Panc1 (cell line): Measurements from ENCODE around the gene MAPT. TPM values are rescaled to one million over a fixed set of nuclear protein-coding genes. Genes with fewer than 3 reads are reported as not detected.
"Not testable (repeated sequence)": the region's sequence is repeated elsewhere in the genome, so short reads cannot be mapped to it uniquely, and the experiment has no call there.

Experiments
- ATAC-seq: fragments of 200-7000 bp; cut with Tn5 transposase; 2 replicates; pipeline ENCODE4 v1.9.1; 2020; ENCODE audit warnings: mild to moderate bottlenecking, moderate library complexity
- BruUV-seq: library from RNA; stranded (reverse); fragments of 400-500 nt; replicated peaks from 2 replicates; lab custom pipeline; 2021; lab: Mats Ljungman, UMichigan
- CTCF ChIA-PET: fragments of 300-600 bp; sonication (Branson Sonifier 250); formaldehyde crosslinking; loops from one replicate; lab custom pipeline; 2022; ENCODE audit warnings: antibody characterized with exemption; lab: Charles Lee
- POLR2A ChIA-PET: fragments of 300-600 bp; sonication (Branson Sonifier 250); formaldehyde crosslinking; loops from one replicate; lab custom pipeline; 2022; ENCODE audit warnings: antibody characterized with exemption; lab: Charles Lee
- DNase-seq: peaks from one replicate; pipeline ENCODE4 v3.0.0-alpha.2; 2010; ENCODE audit warnings: low read depth, low spot score
- H3K27ac ChIP-seq: 2 replicates; pipeline ENCODE4 v1.5.1; 2011; ENCODE audit warnings: mild to moderate bottlenecking, low read length, inconsistent platforms
- H3K27me3 ChIP-seq: fragments of 200-500 bp; sonication (Bioruptor generic); 2 replicates; pipeline ENCODE4 v1.6.0; 2014; ENCODE audit warnings: low read length, inconsistent platforms; ENCODE audit not compliant: control insufficient read depth, insufficient read depth
- H3K36me3 ChIP-seq: fragments of 200-500 bp; sonication (Bioruptor generic); 2 replicates; pipeline ENCODE4 v1.5.1; 2014; ENCODE audit warnings: inconsistent platforms, mild to moderate bottlenecking, low read length, moderate library complexity; ENCODE audit not compliant: control insufficient read depth, insufficient read depth
- H3K4me1 ChIP-seq: 2 replicates; pipeline ENCODE4 v1.5.1; 2011; ENCODE audit warnings: inconsistent platforms, mild to moderate bottlenecking, low read length, moderate library complexity; ENCODE audit not compliant: control insufficient read depth, insufficient read depth
- H3K4me3 ChIP-seq, 2 experiments: 2 replicates each; pipeline ENCODE4 v1.5.1; 2011 to 2012; ENCODE audit warnings: low read depth in 2 of 2, low read length in 2 of 2, mild to moderate bottlenecking in 2 of 2, inconsistent platforms in 1 of 2, moderate library complexity in 1 of 2
- H3K9me3 ChIP-seq: fragments of 200-500 bp; sonication (Bioruptor generic); 2 replicates; pipeline ENCODE4 v1.5.1; 2014; ENCODE audit warnings: low read depth, mild to moderate bottlenecking, inconsistent platforms, low read length, moderate library complexity; ENCODE audit not compliant: control insufficient read depth, insufficient read depth
- CTCF ChIP-seq: fragments of 450-650 bp; IDR thresholded peaks from 2 replicates; pipeline ENCODE4 v1.5.1; 2017; ENCODE audit warnings: mild to moderate bottlenecking
- POLR2AphosphoS5 ChIP-seq: IDR thresholded peaks from 2 replicates; pipeline ENCODE4 v1.6.1; 2012; ENCODE audit warnings: mild to moderate bottlenecking, low read depth, low read length, moderate library complexity
- SIN3A ChIP-seq: IDR thresholded peaks from 2 replicates; pipeline ENCODE4 v1.6.1; 2012; ENCODE audit warnings: low read depth, mild to moderate bottlenecking, low read length, moderate library complexity, borderline replicate concordance; ENCODE audit not compliant: insufficient read depth
- TCF7L2 ChIP-seq: IDR thresholded peaks from 2 replicates; pipeline ENCODE4 v1.6.1; 2011; ENCODE audit warnings: mild to moderate bottlenecking, low read depth, low read length, inconsistent platforms
- in situ Hi-C: cut with HindIII; loops from 2 replicates; pipeline ENCODE4 v1.10.0; 2016; ENCODE audit warnings: low sequenced_read_pairs, low pct_unique_long_range_greater_than_20kb
- intact Hi-C: fragments of 100-400 bp; cut with micrococcal nuclease; formaldehyde crosslinking; loops from one replicate; pipeline ENCODE4 v1.10.0; 2022; ENCODE audit not compliant: unreplicated experiment
- total RNA-seq: library from RNA; stranded (reverse); gene quantifications from one replicate; pipeline ENCODE4 v1.2.1, GENCODE V29; 2021; ENCODE audit not compliant: unreplicated experiment
- TF ChIP-seq, protein P1 (sequence below), 2 experiments: IDR thresholded peaks; 2 replicates each; pipeline ENCODE4 v1.6.1; 2011 to 2012; ENCODE audit warnings: low read depth in 2 of 2, control low read depth in 1 of 2, low read length in 1 of 2, mild to moderate bottlenecking in 1 of 2, moderate library complexity in 1 of 2; ENCODE audit not compliant: insufficient read depth in 1 of 2

Gene MAPT
- total RNA-seq, 1 experiment from 2014 or later, result 0.59 TPM

DNA sequence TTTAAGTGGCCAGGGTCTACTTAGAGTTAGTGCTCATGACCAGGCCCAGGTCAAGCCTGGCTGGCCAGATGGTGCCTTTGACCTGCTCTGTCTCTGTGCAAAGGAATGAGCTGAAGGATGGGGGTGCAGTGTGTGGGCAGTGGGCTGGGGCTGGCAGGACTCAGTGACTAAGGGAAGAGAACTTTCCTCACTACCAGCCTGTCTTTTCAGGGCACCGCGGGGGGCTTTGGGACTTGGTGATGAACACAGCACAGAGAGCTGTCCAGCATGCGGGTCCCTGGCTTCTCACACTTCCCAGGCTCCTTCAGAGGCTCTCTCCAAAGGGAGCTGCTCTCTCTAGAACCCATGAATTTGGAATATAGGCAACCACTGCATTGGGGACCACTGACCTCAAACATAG lies 61.7 kb downstream of the MAPT start:
- intact Hi-C loops (no loop called here), in situ Hi-C loops (no loop called here)
- H3K27me3 ChIP-seq, result no peaks in the 10 kb centered on the region
- POLR2A ChIA-PET, result no interaction called here
- BruUV-seq, result no TSS peak
- H3K4me3 ChIP-seq, result no peak overlapping the region
- CTCF ChIA-PET, result interaction anchor here (0.6 kb wide), 1 partner anchor 45 kb away, joined by 3 read pairs; no protein-coding TSS in a partner anchor
- H3K9me3 ChIP-seq, result no peaks in the 10 kb centered on the region
- no peaks in the 10 kb centered on the region for H3K36me3 ChIP-seq
- no peak overlapping the region for H3K27ac ChIP-seq
- TF ChIP-seq CTCF, result no peak
- TF ChIP-seq, protein P1, sequence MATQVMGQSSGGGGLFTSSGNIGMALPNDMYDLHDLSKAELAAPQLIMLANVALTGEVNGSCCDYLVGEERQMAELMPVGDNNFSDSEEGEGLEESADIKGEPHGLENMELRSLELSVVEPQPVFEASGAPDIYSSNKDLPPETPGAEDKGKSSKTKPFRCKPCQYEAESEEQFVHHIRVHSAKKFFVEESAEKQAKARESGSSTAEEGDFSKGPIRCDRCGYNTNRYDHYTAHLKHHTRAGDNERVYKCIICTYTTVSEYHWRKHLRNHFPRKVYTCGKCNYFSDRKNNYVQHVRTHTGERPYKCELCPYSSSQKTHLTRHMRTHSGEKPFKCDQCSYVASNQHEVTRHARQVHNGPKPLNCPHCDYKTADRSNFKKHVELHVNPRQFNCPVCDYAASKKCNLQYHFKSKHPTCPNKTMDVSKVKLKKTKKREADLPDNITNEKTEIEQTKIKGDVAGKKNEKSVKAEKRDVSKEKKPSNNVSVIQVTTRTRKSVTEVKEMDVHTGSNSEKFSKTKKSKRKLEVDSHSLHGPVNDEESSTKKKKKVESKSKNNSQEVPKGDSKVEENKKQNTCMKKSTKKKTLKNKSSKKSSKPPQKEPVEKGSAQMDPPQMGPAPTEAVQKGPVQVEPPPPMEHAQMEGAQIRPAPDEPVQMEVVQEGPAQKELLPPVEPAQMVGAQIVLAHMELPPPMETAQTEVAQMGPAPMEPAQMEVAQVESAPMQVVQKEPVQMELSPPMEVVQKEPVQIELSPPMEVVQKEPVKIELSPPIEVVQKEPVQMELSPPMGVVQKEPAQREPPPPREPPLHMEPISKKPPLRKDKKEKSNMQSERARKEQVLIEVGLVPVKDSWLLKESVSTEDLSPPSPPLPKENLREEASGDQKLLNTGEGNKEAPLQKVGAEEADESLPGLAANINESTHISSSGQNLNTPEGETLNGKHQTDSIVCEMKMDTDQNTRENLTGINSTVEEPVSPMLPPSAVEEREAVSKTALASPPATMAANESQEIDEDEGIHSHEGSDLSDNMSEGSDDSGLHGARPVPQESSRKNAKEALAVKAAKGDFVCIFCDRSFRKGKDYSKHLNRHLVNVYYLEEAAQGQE (IDR thresholded peaks at IDR 0.05; ENCODE audit: insufficient read depth in 1 of 2, low read depth in 2 of 2, low read length in 1 of 2), result no peak
- TF ChIP-seq SIN3A, result no peak
- no peak for TF ChIP-seq POLR2AphosphoS5
- no peak for TF ChIP-seq TCF7L2
- DNase-seq, result no peak
- no peaks in the 10 kb centered on the region for H3K4me1 ChIP-seq
- no peak for ATAC-seq

DNA sequence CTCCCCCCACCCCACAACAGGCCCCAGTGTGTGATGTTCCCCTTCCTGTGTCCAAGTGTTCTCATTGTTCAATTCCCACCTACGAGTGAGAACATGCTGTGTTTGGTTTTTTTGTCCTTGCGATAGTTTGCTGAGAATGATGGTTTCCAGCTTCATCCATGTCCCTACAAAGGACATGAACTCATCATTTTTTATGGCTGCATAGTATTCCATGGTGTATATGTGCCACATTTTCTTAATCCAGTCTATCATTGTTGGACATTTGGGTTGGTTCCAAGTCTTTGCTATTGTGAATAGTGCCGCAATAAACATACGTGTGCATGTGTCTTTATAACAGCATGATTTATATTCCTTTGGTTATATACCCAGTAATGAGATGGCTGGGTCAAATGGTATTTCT lies 62.4 kb downstream of the MAPT start:
- DNase-seq, CTCF ChIA-PET, H3K27ac ChIP-seq, H3K4me1 ChIP-seq, POLR2A ChIA-PET, BruUV-seq, H3K9me3 ChIP-seq, H3K36me3 ChIP-seq, H3K27me3 ChIP-seq, ATAC-seq, in situ Hi-C loops, intact Hi-C loops, H3K4me3 ChIP-seq: not testable (repeated sequence)

DNA sequence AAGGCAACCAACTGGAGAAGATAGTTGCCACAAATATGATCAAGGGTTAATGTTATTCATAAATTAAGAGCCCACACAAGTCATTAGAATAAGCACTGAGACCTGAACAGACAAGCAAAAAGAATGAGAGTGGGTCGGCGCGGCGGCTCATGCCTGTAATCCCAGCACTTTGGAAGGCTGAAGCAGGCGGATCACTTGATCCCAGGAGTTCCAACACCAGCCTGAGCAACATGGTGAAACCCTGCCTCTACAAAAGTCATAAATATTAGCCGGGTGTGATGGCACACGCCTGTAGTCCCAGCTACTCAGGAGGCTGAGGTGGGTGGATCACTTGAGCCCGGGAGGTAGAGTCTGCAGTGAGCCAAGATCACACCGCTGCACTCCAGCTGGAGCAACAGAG lies 64.0 kb downstream of the MAPT start:
- no TSS peak for BruUV-seq
- no peaks in the 10 kb centered on the region for H3K9me3 ChIP-seq
- POLR2A ChIA-PET, result no interaction called here
- CTCF ChIA-PET, result no interaction called here
- DNase-seq (no peak), ATAC-seq (no peak)
- intact Hi-C loops, result no loop called here
- no peak overlapping the region for H3K27ac ChIP-seq
- in situ Hi-C loops, result no loop called here
- no peaks in the 10 kb centered on the region for H3K4me1 ChIP-seq
- H3K4me3 ChIP-seq, result no peak overlapping the region
- no peaks in the 10 kb centered on the region for H3K36me3 ChIP-seq
- H3K27me3 ChIP-seq, result no peaks in the 10 kb centered on the region
- no peak for TF ChIP-seq SIN3A
- TF ChIP-seq, protein P1 (IDR thresholded peaks at IDR 0.05; ENCODE audit: insufficient read depth in 1 of 2, low read depth in 2 of 2, low read length in 1 of 2), result no peak
- no peak for TF ChIP-seq TCF7L2
- no peak for TF ChIP-seq CTCF
- TF ChIP-seq POLR2AphosphoS5, result no peak
